Peyer's patch (tissue), 4 donors: ENCODE measurements around the gene PLEKHM3. TPM values are rescaled to one million over a fixed set of nuclear protein-coding genes. Genes with fewer than 3 reads are reported as not detected.

ENCODE experiments used
- DNase-seq, 3 donors: peaks; one replicate each; pipeline ENCODE4 v3.0.0-alpha.2; 2017 to 2019
- H3K27ac ChIP-seq, 4 donors: fragments of 200-600 bp; sonication (generic); one replicate each; pipeline ENCODE4 v1.5.1; 2016 to 2019
- H3K27me3 ChIP-seq, 2 donors: fragments of 200-600 bp; sonication (generic); one replicate each; pipeline ENCODE4 v1.5.1; 2019
- H3K36me3 ChIP-seq, 3 donors: fragments of 200-600 bp; sonication (generic); one replicate each; pipeline ENCODE4 v1.5.1; 2016 to 2019
- H3K4me1 ChIP-seq, 4 donors: fragments of 200-600 bp; sonication (generic); one replicate each; pipeline ENCODE4 v1.5.1; 2016 to 2019
- H3K4me3 ChIP-seq, 4 donors: fragments of 200-600 bp; sonication (generic); 1 replicate in 3 of 4; 2 replicates in 1 of 4; pipeline ENCODE4 v1.5.1; 2016 to 2019; ENCODE audit warnings: mild to moderate bottlenecking in 1 of 4
- H3K9me3 ChIP-seq, 4 donors: fragments of 200-600 bp; sonication (generic); one replicate each; pipeline ENCODE4 v1.5.1; 2016 to 2019; ENCODE audit warnings: mild to moderate bottlenecking in 1 of 4
- CTCF ChIP-seq, 6 experiments: fragments of 450-650 bp in 4 of 6; fragments of 200-600 bp in 2 of 6; sonication (generic) in 1 of 6; IDR thresholded peaks; one replicate each; pipeline ENCODE4 v1.5.1; 2017 to 2019; ENCODE audit warnings: antibody characterized with exemption in 6 of 6, mild to moderate bottlenecking in 3 of 6, moderate library complexity in 1 of 6
- POLR2A ChIP-seq, 2 donors: fragments of 450-650 bp; IDR thresholded peaks; one replicate each; pipeline ENCODE4 v1.5.1; 2017; ENCODE audit warnings: antibody characterized with exemption in 2 of 2, mild to moderate bottlenecking in 2 of 2, moderate library complexity in 2 of 2
- total RNA-seq, 4 donors: library from RNA; depleted of rRNA; stranded (reverse); fragments of >200 nt; gene quantifications; one replicate each; pipeline ENCODE4 v1.1.0, GENCODE V29; 2016

The PLEKHM3 gene
- total RNA-seq, 4 donors from 2014 or later, result 14.4 to 45.4 (median 22.7) TPM

DNA sequence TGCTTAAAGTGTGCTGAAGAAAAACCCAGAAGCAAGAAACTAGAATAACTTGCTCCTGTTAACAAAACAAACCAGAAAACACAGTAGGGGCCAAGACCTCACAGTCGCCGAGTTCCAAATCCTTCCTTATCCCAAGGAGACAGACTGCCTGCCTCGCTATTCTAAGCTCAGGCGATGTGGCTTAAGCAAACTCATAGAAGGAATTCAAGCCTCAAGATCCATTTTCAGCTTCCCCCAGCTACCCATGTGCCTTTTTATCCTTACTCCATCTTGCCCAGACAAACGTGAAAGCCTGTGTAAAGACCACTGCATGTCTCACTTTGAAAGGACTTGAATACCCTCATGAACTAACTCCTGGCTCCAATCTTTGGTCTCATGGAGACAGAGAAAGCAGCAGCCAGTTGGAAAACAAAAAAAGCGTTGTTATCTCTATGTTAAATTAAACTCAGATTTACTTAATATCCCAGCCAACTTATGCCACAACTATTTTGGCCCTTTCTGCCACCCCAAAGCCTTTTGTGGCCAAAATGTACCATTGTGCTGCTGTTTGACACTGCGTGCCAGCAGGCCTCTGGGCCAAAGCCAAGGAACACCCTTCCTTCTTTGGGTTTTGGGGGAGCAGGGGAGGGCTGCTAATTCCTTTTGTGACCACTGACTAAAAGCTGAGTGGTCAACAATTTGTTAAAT is 132.5 kb downstream of the PLEKHM3 start:
- H3K27ac ChIP-seq, result no peak overlapping the region
- no peak overlapping the region for H3K4me3 ChIP-seq
- H3K36me3 ChIP-seq, result no peaks in the 10 kb centered on the region
- no peak for DNase-seq
- no peak for TF ChIP-seq POLR2A (IDR thresholded peaks at IDR 0.05)
- no peak for TF ChIP-seq CTCF (IDR thresholded peaks at IDR 0.05)
- H3K9me3 ChIP-seq, result no peaks in the 10 kb centered on the region
- no peaks in the 10 kb centered on the region for H3K27me3 ChIP-seq
- H3K4me1 ChIP-seq, result peaks cover 0 to 6% (median 0%) of the 10 kb centered on the region in 4 donors

DNA sequence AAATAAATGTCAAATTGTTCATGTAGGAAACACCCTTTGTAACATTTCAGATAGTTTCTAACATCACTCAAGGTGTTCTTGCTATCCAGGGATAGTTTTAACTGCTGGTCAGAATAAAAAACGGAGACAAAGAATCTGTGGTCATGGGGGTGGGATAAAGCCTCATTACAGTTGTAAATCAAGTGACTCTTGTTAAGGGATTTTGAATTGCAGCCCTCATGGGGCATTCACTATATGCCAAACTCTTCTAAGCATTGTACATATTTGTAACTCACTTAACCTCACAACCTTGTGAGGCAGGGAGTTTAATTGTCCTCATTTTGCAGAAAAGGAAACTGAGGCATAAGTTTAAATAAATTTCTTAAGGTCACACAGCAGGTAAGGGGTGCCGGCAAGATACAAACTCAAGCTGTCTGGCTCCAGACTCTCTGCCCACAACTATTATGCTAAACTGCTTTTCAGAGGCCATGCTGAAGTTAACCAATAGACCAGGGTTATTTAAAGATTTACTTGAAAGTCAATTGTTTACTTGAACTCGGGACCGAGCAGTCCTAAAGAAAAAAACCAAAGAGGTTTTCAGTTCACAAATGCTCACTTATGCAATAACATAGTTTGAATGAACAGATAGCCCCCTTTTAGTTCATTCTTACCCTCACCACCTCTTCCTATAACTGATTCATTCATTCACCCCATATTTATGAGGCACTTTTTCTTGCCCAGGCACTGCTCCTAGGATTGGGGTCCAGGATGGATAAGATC is 134.1 kb downstream of the PLEKHM3 start:
- H3K4me1 ChIP-seq, result peaks cover 0 to 6% (median 0%) of the 10 kb centered on the region in 4 donors
- H3K27ac ChIP-seq, result no peak overlapping the region
- no peak overlapping the region for H3K4me3 ChIP-seq
- no peaks in the 10 kb centered on the region for H3K36me3 ChIP-seq
- no peak for DNase-seq
- H3K9me3 ChIP-seq, result no peaks in the 10 kb centered on the region
- H3K27me3 ChIP-seq, result no peaks in the 10 kb centered on the region
- no peak for TF ChIP-seq CTCF (IDR thresholded peaks at IDR 0.05)
- TF ChIP-seq POLR2A (IDR thresholded peaks at IDR 0.05), result no peak

- Histone ChIP-seq H3K4me3 (no peak overlapping the region), H3K36me3 (no peaks in the 10 kb centered on the region), H3K9me3 (no peaks in the 10 kb centered on the region), H3K27ac (no peak overlapping the region), H3K4me1 (peaks cover 0 to 7% (median 0%) of the 10 kb centered on the region in 4 donors), H3K27me3 (no peaks in the 10 kb centered on the region)
- TF ChIP-seq CTCF (IDR thresholded peaks at IDR 0.05) (no peak), POLR2A (IDR thresholded peaks at IDR 0.05) (no peak)
- no peak for DNase-seq
Observed at GRCh38 chr2:207887500-207887899, 137.8 kb downstream of the PLEKHM3 start.

DNA sequence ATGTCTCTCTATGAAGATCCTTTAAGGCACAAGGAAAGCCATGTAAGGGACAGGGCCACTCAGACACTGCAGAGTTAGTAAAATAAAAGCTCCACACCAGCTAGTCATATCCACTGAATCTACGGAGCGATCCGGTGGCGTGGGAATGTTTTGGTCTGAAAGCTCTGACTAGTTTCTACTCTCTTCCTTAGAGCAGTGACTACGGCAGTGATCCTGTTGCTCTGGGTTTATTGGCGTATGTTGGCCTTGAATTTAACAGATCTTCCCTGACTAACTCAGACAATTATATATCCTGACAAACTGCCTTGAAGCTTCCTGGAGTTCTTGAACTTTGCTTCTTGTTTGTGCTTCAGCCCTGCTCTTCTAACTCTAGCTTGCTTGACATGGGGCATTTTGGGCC is 140.3 kb downstream of the PLEKHM3 start:
- no peak for DNase-seq
- no peaks in the 10 kb centered on the region for H3K27me3 ChIP-seq
- TF ChIP-seq CTCF (IDR thresholded peaks at IDR 0.05) (no peak), POLR2A (IDR thresholded peaks at IDR 0.05) (no peak)
- no peaks in the 10 kb centered on the region for H3K9me3 ChIP-seq
- H3K4me1 ChIP-seq, result peaks cover 0 to 7% (median 0%) of the 10 kb centered on the region in 4 donors
- no peak overlapping the region for H3K4me3 ChIP-seq
- H3K36me3 ChIP-seq, result no peaks in the 10 kb centered on the region
- peak overlapping the region in 2 of 4 donors; percentile 65 to 75 for H3K27ac ChIP-seq

DNA sequence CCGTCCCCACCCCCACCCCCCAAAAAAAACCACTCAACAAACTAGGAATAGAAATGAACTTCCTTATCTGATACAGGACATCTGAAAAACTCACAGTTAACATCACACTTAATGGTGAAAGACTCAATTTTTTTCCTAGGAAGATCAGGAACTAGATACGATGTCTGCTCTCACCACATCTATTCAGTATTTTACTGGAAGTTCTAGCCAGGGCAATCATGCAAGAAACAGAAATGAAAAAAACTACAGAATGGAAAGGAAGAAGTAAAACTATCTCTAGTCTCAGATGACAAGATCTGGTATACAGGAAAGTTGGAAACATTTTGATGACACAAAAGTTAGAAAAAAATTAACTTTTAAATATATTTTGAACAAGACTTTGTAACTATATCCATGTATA is 141.2 kb downstream of the PLEKHM3 start:
- Histone ChIP-seq H3K27me3 (no peaks in the 10 kb centered on the region), H3K27ac (no peak overlapping the region), H3K4me1 (peaks cover 0 to 7% (median 0%) of the 10 kb centered on the region in 4 donors), H3K4me3 (no peak overlapping the region), H3K36me3 (no peaks in the 10 kb centered on the region), H3K9me3 (no peaks in the 10 kb centered on the region)
- DNase-seq, result no peak
- no peak for TF ChIP-seq POLR2A (IDR thresholded peaks at IDR 0.05)
- no peak for TF ChIP-seq CTCF (IDR thresholded peaks at IDR 0.05)
